Stimulated activated CD8-positive, alpha-beta memory T cell treated with anti-CD3 and anti-CD28 coated beads, Interleukin-15, amount 100 ng/mL, for 24 hours (primary cell): ENCODE measurements around the gene PPP1R9B.

Source experiments
- DNase-seq: peaks from one replicate; pipeline ENCODE4 v3.0.0-alpha.2; 2020; ENCODE audit warnings: low read depth

The PPP1R9B gene

DNA sequence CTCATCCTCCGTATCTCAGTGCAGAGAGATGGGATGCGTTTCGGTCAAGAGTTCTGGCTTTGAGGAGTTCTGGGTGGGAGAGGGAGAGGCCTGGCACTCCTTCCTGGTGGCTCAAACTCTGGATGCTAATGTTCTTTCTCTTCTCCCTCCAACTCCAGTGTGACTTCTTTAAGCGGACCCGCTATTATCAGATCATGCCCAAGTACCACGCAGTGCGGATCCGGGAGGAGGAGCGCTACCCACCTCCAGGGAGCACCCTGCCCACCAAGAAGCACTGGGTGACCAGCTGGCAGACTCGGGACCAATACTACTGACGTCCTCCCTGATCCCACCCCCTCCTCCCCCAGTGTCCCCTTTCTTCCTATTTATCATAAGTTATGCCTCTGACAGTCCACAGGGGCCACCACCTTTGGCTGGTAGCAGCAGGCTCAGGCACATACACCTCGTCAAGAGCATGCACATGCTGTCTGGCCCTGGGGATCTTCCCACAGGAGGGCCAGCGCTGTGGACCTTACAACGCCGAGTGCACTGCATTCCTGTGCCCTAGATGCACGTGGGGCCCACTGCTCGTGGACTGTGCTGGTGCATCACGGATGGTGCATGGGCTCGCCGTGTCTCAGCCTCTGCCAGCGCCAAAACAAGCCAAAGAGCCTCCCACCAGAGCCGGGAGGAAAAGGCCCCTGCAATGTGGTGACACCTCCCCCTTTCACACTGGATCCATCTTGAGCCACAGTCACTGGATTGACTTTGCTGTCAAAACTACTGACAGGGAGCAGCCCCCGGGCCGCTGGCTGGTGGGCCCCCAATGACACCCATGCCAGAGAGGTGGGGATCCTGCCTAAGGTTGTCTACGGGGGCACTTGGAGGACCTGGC lies 61.3 kb downstream of the PPP1R9B start:
- DNase-seq: no peak

- DNase-seq: no peak
Observed at GRCh38 chr17:50087912-50088405, 62.5 kb downstream of the PPP1R9B start.

DNA sequence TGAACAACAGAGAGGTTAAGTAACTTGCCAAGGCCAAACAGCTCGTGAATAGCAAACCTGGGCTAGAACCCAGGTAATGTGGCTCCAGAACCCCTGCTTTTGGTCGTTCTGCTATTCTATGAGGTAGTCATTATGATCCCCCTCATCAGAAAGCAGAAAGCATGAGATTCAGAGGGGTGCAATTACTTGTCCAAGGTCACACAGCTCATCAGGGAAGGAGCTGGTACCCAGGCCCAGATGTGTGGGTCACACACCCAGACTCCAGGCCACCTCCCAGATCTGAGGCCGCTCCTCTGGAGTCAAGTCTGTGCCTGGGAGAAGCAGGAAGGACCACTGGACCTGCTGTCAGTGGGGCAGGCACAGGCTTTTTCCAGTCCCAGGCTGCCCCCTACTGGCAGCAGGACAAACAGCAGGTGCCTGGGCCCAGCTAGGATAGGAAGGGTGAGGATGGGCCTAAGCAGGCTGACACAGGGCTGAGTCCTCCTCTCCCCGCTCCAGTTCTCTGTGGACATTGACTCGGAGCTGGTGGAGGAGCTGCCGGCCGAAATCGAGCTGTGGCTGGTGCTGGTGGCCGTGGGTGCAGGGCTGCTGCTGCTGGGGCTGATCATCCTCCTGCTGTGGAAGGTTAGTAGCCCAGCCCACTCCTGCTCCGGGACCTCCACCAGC lies 63.1 kb downstream of the PPP1R9B start:
- peak; percentile 58 for DNase-seq
